ENCODE measurements around the gene MGAT5. TPM values are rescaled to one million over a fixed set of nuclear protein-coding genes. Genes with fewer than 3 reads are reported as not detected.

The MGAT5 gene
- total RNA-seq, 6 donors from 2014 or later, result 25.3 to 65.5 (median 41.3) TPM

DNA sequence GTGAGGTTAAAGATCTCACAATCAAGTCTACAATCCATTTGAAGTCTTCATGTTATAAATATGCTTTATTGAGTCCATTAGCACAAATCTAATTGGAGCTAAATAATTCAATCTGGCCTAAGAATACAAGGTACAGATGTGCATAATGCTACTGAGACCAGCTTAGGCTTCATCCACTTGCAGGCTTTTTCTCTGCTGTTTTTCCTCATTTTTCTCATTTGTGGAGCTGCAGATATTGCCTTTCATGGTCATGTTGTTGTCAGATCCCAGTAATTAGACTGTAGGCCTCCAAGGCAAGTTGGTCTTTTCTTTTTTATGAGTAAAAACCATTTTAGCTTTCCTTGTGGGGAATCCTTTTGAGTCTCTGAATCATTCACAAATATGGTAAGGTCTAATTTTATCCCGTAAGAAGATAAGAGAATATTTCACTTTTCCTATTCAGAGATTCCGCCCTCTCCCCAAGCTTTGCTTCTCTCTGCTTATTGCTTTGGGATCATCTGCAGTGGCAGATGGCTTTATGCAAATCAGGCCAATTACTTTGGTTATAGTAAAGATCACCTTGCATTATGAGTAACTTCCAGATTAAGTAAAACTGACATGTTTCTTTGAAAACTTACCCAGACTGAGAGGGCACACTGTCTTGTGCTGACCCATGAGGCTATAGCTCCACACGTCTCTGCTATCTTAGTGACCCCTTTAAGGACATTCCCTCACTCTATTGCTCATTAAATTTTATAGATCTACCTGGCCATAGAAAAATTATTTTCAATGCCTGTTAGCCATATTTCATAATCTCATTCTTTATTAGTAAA, 80.9 kb downstream of the MGAT5 start:
- TF ChIP-seq POLR2AphosphoS5 (IDR thresholded peaks at IDR 0.05) (no peak), EP300 (IDR thresholded peaks at IDR 0.05) (no peak), POLR2A (IDR thresholded peaks at IDR 0.05) (no peak)
- TF ChIP-seq, protein P1, sequence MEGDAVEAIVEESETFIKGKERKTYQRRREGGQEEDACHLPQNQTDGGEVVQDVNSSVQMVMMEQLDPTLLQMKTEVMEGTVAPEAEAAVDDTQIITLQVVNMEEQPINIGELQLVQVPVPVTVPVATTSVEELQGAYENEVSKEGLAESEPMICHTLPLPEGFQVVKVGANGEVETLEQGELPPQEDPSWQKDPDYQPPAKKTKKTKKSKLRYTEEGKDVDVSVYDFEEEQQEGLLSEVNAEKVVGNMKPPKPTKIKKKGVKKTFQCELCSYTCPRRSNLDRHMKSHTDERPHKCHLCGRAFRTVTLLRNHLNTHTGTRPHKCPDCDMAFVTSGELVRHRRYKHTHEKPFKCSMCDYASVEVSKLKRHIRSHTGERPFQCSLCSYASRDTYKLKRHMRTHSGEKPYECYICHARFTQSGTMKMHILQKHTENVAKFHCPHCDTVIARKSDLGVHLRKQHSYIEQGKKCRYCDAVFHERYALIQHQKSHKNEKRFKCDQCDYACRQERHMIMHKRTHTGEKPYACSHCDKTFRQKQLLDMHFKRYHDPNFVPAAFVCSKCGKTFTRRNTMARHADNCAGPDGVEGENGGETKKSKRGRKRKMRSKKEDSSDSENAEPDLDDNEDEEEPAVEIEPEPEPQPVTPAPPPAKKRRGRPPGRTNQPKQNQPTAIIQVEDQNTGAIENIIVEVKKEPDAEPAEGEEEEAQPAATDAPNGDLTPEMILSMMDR (IDR thresholded peaks at IDR 0.05), result no peak

DNA sequence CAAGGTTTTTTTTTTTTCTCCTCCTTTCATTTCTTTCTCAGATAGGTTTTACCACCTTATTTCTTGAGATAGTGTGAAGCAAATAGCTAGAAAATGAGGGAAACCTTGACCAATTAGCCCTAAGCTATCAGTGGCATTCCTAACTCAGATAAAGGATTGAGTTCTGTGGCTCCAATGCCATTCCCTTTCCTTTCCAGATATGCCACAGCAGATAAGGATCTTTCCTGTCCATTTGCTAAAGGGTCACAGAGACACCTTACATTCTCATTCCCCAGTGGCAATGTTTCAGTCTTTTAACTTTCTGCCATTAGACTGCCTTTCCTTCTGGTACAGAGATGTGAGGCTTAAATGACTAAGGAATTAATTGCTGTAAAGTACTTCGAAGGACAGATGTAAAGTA, 81.7 kb downstream of the MGAT5 start:
- H3K27me3 ChIP-seq, result no peaks in the 10 kb centered on the region
- WGBS, 2 donors, result 73 to 100% methylated on average over 1 of the region's 1 CpG
- H3K36me3 ChIP-seq, result no peaks in the 10 kb centered on the region
- DNase-seq (no peak), ATAC-seq (ENCODE audit: low FRiP score in 2 of 2) (no peak)
- TF ChIP-seq EP300 (IDR thresholded peaks at IDR 0.05), result no peak
- TF ChIP-seq, protein P1 (IDR thresholded peaks at IDR 0.05), result no peak
- no peak for TF ChIP-seq POLR2AphosphoS5 (IDR thresholded peaks at IDR 0.05)
- TF ChIP-seq POLR2A (IDR thresholded peaks at IDR 0.05), result no peak
- H3K27ac ChIP-seq, result no peak overlapping the region
- no peaks in the 10 kb centered on the region for H3K9me3 ChIP-seq
- no peak overlapping the region for H3K4me3 ChIP-seq
- no peaks in the 10 kb centered on the region for H3K4me1 ChIP-seq

More for the DNA sequence above, 80.9 kb downstream of the MGAT5 start:
- ATAC-seq (ENCODE audit: low FRiP score in 2 of 2), result no peak
- Histone ChIP-seq H3K4me3 (no peak overlapping the region), H3K9me3 (no peaks in the 10 kb centered on the region), H3K27me3 (no peaks in the 10 kb centered on the region), H3K4me1 (no peaks in the 10 kb centered on the region), H3K36me3 (no peaks in the 10 kb centered on the region), H3K27ac (no peak overlapping the region)
- WGBS, 2 donors, result 64 to 65% methylated on average over 3 of the region's 3 CpGs
- no peak for DNase-seq

DNA sequence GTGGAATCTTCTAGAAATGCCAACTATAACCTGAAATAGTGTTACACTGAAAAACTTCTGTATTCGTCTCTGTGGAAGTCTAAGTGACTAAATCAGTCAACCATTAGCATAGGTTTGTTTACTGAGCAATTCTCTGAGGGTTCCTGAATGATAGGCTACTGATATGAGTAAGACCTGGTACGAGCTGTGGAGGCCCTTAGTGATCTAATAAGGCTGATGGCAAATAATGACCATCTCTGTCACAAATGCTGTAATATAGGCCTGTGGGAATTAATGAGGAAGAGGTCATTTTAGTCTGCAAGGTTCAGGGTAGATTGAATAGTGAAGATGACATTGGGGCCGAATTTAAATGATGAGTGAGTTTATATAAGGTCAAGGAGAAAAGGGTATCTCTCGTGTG, 82.5 kb downstream of the MGAT5 start:
- no peak for DNase-seq
- H3K4me1 ChIP-seq, result peaks cover 0 to 7% (median 0%) of the 10 kb centered on the region in 4 donors
- H3K27me3 ChIP-seq, result no peaks in the 10 kb centered on the region
- no peak overlapping the region for H3K27ac ChIP-seq
- H3K9me3 ChIP-seq, result no peaks in the 10 kb centered on the region
- ATAC-seq (ENCODE audit: low FRiP score in 2 of 2), result no peak
- H3K4me3 ChIP-seq, result no peak overlapping the region
- WGBS, 2 donors, result 66 to 69% methylated on average over 4 of the region's 4 CpGs
- H3K36me3 ChIP-seq, result peaks cover 0 to under 1% (median 0%) of the 10 kb centered on the region in 4 donors
- TF ChIP-seq EP300 (IDR thresholded peaks at IDR 0.05) (no peak), POLR2A (IDR thresholded peaks at IDR 0.05) (no peak), POLR2AphosphoS5 (IDR thresholded peaks at IDR 0.05) (no peak)
- TF ChIP-seq, protein P1 (IDR thresholded peaks at IDR 0.05), result no peak

DNA sequence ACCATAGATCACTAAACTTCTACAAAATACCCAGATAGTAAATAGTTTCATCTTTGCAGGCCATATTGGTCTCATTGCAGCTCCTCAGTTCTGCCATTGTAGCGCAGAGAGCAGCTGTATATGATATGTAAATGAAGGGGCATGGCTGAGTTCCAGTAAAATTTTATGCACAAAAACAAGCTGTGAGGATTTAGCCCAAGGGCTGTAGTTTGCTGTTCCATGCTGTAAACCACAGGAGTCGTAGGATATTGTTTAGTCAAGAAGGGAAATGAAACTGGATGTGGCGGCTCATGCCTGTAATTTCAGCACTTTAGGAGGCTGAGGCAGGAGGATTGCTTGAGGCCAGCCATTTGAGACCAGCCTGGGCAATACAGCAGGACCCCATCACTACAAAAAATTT, 83.0 kb downstream of the MGAT5 start:
- TF ChIP-seq POLR2A (IDR thresholded peaks at IDR 0.05) (no peak), EP300 (IDR thresholded peaks at IDR 0.05) (no peak), POLR2AphosphoS5 (IDR thresholded peaks at IDR 0.05) (no peak)
- TF ChIP-seq, protein P1 (IDR thresholded peaks at IDR 0.05), result no peak
- H3K9me3 ChIP-seq, result no peaks in the 10 kb centered on the region
- peaks cover 0 to 8% (median 0%) of the 10 kb centered on the region in 4 donors for H3K4me1 ChIP-seq
- no peaks in the 10 kb centered on the region for H3K27me3 ChIP-seq
- no peak overlapping the region for H3K27ac ChIP-seq
- peaks cover 0 to 4% (median 0%) of the 10 kb centered on the region in 4 donors for H3K36me3 ChIP-seq
- no peak overlapping the region for H3K4me3 ChIP-seq
- ATAC-seq (ENCODE audit: low FRiP score in 2 of 2) (no peak), DNase-seq (no peak)
- 93 to 96% methylated on average over 3 of the region's 3 CpGs for WGBS, 2 donors
